HepG2 (cell line): Measurements from ENCODE around the gene COQ8B. TPM values are rescaled to one million over a fixed set of nuclear protein-coding genes. Genes with fewer than 3 reads are reported as not detected.

Source experiments
- AGO2 ChIP-seq: fragments of 200-400 bp; formaldehyde crosslinking; optimal IDR thresholded peaks from 2 replicates; pipeline ENCODE3; 2017; ENCODE audit warnings: mild to moderate bottlenecking, low read depth, low read length, moderate library complexity
- ESRRA ChIP-seq: sonication (generic); formaldehyde crosslinking; IDR thresholded peaks from 2 replicates; pipeline ENCODE4 v1.5.1; 2020; ENCODE audit warnings: mild to moderate bottlenecking, low read depth, missing genetic modification reagents
- ETV5 ChIP-seq: IDR thresholded peaks from 2 replicates; pipeline ENCODE4 v1.6.1; 2018; ENCODE audit warnings: missing biosample characterization, missing genetic modification reagents, inconsistent platforms, borderline replicate concordance
- GZF1 ChIP-seq: sonication (generic); formaldehyde crosslinking; IDR thresholded peaks from 2 replicates; pipeline ENCODE4 v1.5.1; 2020; ENCODE audit warnings: mild to moderate bottlenecking, missing genetic modification reagents
- HDAC2 ChIP-seq: sonication (generic); formaldehyde crosslinking; IDR thresholded peaks from 2 replicates; pipeline ENCODE4 v1.4.0; 2020; ENCODE audit warnings: missing genetic modification reagents
- JARID2 ChIP-seq: sonication (generic); formaldehyde crosslinking; IDR thresholded peaks from 2 replicates; pipeline ENCODE4 v1.8.1; 2023; ENCODE audit warnings: missing genetic modification reagents, inconsistent platforms; ENCODE audit not compliant: insufficient replicate concordance
- PCBP1 ChIP-seq: fragments of 200-400 bp; formaldehyde crosslinking; IDR thresholded peaks from 2 replicates; pipeline ENCODE4 v1.6.1; 2017; ENCODE audit warnings: mild to moderate bottlenecking, low read depth, low read length, borderline replicate concordance
- RAD51 ChIP-seq: fragments of 450-650 bp; IDR thresholded peaks from 2 replicates; pipeline ENCODE4 v1.6.1; 2016; ENCODE audit warnings: borderline replicate concordance
- SNAPC2 ChIP-seq: sonication (generic); formaldehyde crosslinking; IDR thresholded peaks from 2 replicates; pipeline ENCODE4 v1.8.1; 2022; ENCODE audit warnings: mild to moderate bottlenecking, missing genetic modification reagents
- YEATS4 ChIP-seq: sonication (generic); formaldehyde crosslinking; IDR thresholded peaks from 2 replicates; pipeline ENCODE4 v1.4.0; 2020; ENCODE audit warnings: missing genetic modification reagents, borderline replicate concordance
- ZBTB42 ChIP-seq: sonication (generic); formaldehyde crosslinking; IDR thresholded peaks from 2 replicates; pipeline ENCODE4 v1.5.0; 2020; ENCODE audit warnings: mild to moderate bottlenecking, missing genetic modification reagents
- ZFP82 ChIP-seq: sonication (generic); formaldehyde crosslinking; IDR thresholded peaks from 2 replicates; pipeline ENCODE4 v1.5.1; 2020; ENCODE audit warnings: mild to moderate bottlenecking, missing genetic modification reagents, borderline replicate concordance
- ZFP90 ChIP-seq: sonication (generic); formaldehyde crosslinking; IDR thresholded peaks from 2 replicates; pipeline ENCODE4 v1.8.0; 2022; ENCODE audit warnings: missing genetic modification reagents, mild to moderate bottlenecking, inconsistent platforms, borderline replicate concordance
- ZNF101 ChIP-seq: sonication (generic); formaldehyde crosslinking; IDR thresholded peaks from 2 replicates; pipeline ENCODE4 v1.4.0; 2020; ENCODE audit warnings: mild to moderate bottlenecking, low read depth, missing genetic modification reagents, borderline replicate concordance
- ZNF230 ChIP-seq: sonication (generic); formaldehyde crosslinking; IDR thresholded peaks from 2 replicates; pipeline ENCODE4 v1.4.0; 2020; ENCODE audit warnings: mild to moderate bottlenecking, missing genetic modification reagents
- ZNF260 ChIP-seq: sonication (generic); formaldehyde crosslinking; IDR thresholded peaks from 2 replicates; pipeline ENCODE4 v1.4.0; 2020; ENCODE audit warnings: missing genetic modification reagents, low read depth, mild to moderate bottlenecking, borderline replicate concordance
- ZNF326 ChIP-seq: sonication (generic); formaldehyde crosslinking; IDR thresholded peaks from 2 replicates; pipeline ENCODE4 v1.4.0; 2020; ENCODE audit warnings: missing genetic modification reagents, borderline replicate concordance
- ZNF333 ChIP-seq: sonication (generic); formaldehyde crosslinking; IDR thresholded peaks from 2 replicates; pipeline ENCODE4 v1.4.0; 2020; ENCODE audit warnings: mild to moderate bottlenecking, missing genetic modification reagents, borderline replicate concordance
- ZNF343 ChIP-seq: sonication (generic); formaldehyde crosslinking; IDR thresholded peaks from 2 replicates; pipeline ENCODE4 v1.4.0; 2020; ENCODE audit warnings: mild to moderate bottlenecking, missing genetic modification reagents
- ZNF674 ChIP-seq: sonication (generic); formaldehyde crosslinking; IDR thresholded peaks from 2 replicates; pipeline ENCODE4 v1.5.0; 2020; ENCODE audit warnings: low read depth, mild to moderate bottlenecking, missing genetic modification reagents
- ZNF792 ChIP-seq: IDR thresholded peaks from 2 replicates; pipeline ENCODE4 v1.6.1; 2016
- polyA plus RNA-seq, 8 experiments: library from polyadenylated mRNA; depleted of rRNA in 3 of 8; stranded (reverse) in 7 of 8; unstranded in 1 of 8; fragments of >200 nt; fragmentation: Illumina TruSeq in 4 of 8; extraction: Trizol in 4 of 8; gene quantifications; 2 replicates each; pipeline versions ENCODE4 v1.2.1 to v1.2.3, GENCODE V29; 2011 to 2016; ENCODE audit warnings: low read depth in 4 of 8, missing spikeins in 1 of 8, mixed read lengths in 1 of 8; ENCODE audit not compliant: insufficient read depth in 1 of 8
- total RNA-seq, 5 experiments: library from RNA; depleted of rRNA; stranded (reverse); fragments of >200 nt; fragmentation: Illumina TruSeq; extraction: Trizol; gene quantifications; 2 replicates each; pipeline ENCODE4 v1.2.3, GENCODE V29; 2016; ENCODE audit warnings: low read depth in 1 of 5
- TF ChIP-seq, protein P1 (sequence below): fragments of 450-650 bp; IDR thresholded peaks from 2 replicates; pipeline ENCODE4 v1.6.1; 2017
- TF ChIP-seq, protein P2 (sequence below): fragments of 450-650 bp; IDR thresholded peaks from 2 replicates; pipeline ENCODE4 v1.6.1; 2016
- TF ChIP-seq, protein P3 (sequence below): fragments of 450-650 bp; IDR thresholded peaks from 2 replicates; pipeline ENCODE4 v1.6.1; 2017; ENCODE audit warnings: mild to moderate bottlenecking

The COQ8B gene
- total and polyA plus RNA-seq, 2 of the 13 experiments (the other 11 are each of a cell fraction or from before 2014, with no cell fraction given): 12.3 to 17.2 TPM

DNA sequence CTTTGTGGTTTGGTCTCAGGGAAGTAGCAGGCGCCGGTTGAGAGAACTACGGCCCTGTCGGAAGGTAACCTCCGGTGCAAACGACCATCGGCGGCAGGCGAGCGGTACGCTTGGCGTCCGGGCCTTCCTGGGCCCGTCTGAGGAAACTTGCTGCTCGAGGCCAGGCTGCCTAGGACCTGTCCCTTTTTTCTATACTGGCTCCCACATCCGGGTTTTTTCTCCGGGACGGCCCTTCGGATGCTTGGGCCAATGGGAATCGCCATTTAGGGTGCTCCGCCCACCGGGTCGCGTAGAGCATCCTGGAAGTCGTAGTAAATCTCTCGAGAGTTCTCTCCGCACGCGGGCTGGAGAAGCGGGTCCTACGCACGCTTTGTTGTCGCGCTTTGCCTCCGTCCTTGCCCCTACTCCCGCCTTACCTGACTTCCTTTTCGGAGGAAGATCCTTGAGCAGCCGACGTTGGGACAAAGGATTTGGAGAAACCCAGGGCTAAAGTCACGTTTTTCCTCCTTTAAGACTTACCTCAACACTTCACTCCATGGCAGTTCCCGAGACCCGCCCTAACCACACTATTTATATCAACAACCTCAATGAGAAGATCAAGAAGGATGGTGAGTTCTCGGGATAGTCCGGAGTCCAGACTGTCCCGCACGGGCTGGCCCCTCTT, 34.3 kb upstream of the COQ8B start, which contains the start of gene SNRPA (continued):
- TF ChIP-seq, protein P1, sequence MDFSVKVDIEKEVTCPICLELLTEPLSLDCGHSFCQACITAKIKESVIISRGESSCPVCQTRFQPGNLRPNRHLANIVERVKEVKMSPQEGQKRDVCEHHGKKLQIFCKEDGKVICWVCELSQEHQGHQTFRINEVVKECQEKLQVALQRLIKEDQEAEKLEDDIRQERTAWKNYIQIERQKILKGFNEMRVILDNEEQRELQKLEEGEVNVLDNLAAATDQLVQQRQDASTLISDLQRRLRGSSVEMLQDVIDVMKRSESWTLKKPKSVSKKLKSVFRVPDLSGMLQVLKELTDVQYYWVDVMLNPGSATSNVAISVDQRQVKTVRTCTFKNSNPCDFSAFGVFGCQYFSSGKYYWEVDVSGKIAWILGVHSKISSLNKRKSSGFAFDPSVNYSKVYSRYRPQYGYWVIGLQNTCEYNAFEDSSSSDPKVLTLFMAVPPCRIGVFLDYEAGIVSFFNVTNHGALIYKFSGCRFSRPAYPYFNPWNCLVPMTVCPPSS: no peak
- no peak for TF ChIP-seq PCBP1
- TF ChIP-seq, protein P2, sequence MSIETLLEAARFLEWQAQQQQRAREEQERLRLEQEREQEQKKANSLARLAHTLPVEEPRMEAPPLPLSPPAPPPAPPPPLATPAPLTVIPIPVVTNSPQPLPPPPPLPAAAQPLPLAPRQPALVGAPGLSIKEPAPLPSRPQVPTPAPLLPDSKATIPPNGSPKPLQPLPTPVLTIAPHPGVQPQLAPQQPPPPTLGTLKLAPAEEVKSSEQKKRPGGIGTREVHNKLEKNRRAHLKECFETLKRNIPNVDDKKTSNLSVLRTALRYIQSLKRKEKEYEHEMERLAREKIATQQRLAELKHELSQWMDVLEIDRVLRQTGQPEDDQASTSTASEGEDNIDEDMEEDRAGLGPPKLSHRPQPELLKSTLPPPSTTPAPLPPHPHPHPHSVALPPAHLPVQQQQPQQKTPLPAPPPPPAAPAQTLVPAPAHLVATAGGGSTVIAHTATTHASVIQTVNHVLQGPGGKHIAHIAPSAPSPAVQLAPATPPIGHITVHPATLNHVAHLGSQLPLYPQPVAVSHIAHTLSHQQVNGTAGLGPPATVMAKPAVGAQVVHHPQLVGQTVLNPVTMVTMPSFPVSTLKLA: peak; percentile 32
- TF ChIP-seq RAD51: no peak
- TF ChIP-seq, protein P3, sequence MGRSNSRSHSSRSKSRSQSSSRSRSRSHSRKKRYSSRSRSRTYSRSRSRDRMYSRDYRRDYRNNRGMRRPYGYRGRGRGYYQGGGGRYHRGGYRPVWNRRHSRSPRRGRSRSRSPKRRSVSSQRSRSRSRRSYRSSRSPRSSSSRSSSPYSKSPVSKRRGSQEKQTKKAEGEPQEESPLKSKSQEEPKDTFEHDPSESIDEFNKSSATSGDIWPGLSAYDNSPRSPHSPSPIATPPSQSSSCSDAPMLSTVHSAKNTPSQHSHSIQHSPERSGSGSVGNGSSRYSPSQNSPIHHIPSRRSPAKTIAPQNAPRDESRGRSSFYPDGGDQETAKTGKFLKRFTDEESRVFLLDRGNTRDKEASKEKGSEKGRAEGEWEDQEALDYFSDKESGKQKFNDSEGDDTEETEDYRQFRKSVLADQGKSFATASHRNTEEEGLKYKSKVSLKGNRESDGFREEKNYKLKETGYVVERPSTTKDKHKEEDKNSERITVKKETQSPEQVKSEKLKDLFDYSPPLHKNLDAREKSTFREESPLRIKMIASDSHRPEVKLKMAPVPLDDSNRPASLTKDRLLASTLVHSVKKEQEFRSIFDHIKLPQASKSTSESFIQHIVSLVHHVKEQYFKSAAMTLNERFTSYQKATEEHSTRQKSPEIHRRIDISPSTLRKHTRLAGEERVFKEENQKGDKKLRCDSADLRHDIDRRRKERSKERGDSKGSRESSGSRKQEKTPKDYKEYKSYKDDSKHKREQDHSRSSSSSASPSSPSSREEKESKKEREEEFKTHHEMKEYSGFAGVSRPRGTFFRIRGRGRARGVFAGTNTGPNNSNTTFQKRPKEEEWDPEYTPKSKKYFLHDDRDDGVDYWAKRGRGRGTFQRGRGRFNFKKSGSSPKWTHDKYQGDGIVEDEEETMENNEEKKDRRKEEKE: no peak
- no peak for TF ChIP-seq ZNF343
- no peak for TF ChIP-seq ZNF260
- no peak for TF ChIP-seq ZNF101
- TF ChIP-seq ZFP90: no peak
- TF ChIP-seq YEATS4: peak; percentile 83
- TF ChIP-seq HDAC2 (CRISPR knock-in tag): peak; percentile 16; the same call in 1 of the 2 replicates
- TF ChIP-seq ESRRA: no peak
- TF ChIP-seq ZFP82 (CRISPR knock-in tag): no peak
- no peak for TF ChIP-seq ZNF792 (CRISPR knock-in tag)
- no peak for TF ChIP-seq JARID2
- TF ChIP-seq ZNF230 (CRISPR knock-in tag): no peak
- TF ChIP-seq ZNF326 (CRISPR knock-in tag): no peak
- TF ChIP-seq AGO2: peak; percentile 47
- TF ChIP-seq ZNF333 (CRISPR knock-in tag): no peak
- no peak for TF ChIP-seq ETV5
- TF ChIP-seq SNAPC2 (CRISPR knock-in tag): peak; percentile 53; the same call in 1 of the 2 replicates
- no peak for TF ChIP-seq GZF1 (CRISPR knock-in tag)
- TF ChIP-seq ZNF674 (CRISPR knock-in tag): no peak
- TF ChIP-seq ZBTB42 (CRISPR knock-in tag): no peak
